Stimulated activated CD8-positive, alpha-beta memory T cell treated with anti-CD3 and anti-CD28 coated beads, Interleukin-4, amount 100 ng/mL, for 48 hours (primary cell): ENCODE data around the gene CYB5R3.
A peak's percentile ranks its signal among the peaks of the same experiment; 100 is the strongest.
"Not testable (repeated sequence)": the region's sequence is repeated elsewhere in the genome, so short reads cannot be mapped to it uniquely, and the experiment has no call there.

Experiments used
- DNase-seq: peaks from one replicate; pipeline ENCODE4 v3.0.0-alpha.2; 2020

The CYB5R3 gene

GRCh38 chr22:42596336-42596735 lies 52.9 kb downstream of the CYB5R3 start:
- DNase-seq: no peak

GRCh38 chr22:42595434-42595833 lies 53.8 kb downstream of the CYB5R3 start:
- no peak for DNase-seq

GRCh38 chr22:42591987-42592386 lies 57.2 kb downstream of the CYB5R3 start:
- DNase-seq: no peak

- DNase-seq: no peak
Observed at GRCh38 chr22:42587588-42588175, 61.5 kb downstream of the CYB5R3 start.

- DNase-seq: no peak
Observed at GRCh38 chr22:42586381-42586780, 62.8 kb downstream of the CYB5R3 start.

GRCh38 chr22:42585096-42585495 lies 64.1 kb downstream of the CYB5R3 start:
- DNase-seq: no peak

- DNase-seq: no peak
Observed at GRCh38 chr22:42584364-42584940, 64.7 kb downstream of the CYB5R3 start.

GRCh38 chr22:42582987-42583386 lies 66.2 kb downstream of the CYB5R3 start:
- no peak for DNase-seq

GRCh38 chr22:42581762-42582716 lies 67.2 kb downstream of the CYB5R3 start:
- DNase-seq: peak; percentile 89

- not testable (repeated sequence) for DNase-seq
Observed at GRCh38 chr22:42581194-42581761, 67.9 kb downstream of the CYB5R3 start.

GRCh38 chr22:42580040-42580439 lies 69.2 kb downstream of the CYB5R3 start:
- not testable (repeated sequence) for DNase-seq

- DNase-seq: no peak
Observed at GRCh38 chr22:42577623-42578240, 71.5 kb downstream of the CYB5R3 start.

GRCh38 chr22:42577141-42577540 lies 72.1 kb downstream of the CYB5R3 start:
- not testable (repeated sequence) for DNase-seq

- DNase-seq: not testable (repeated sequence)
Observed at GRCh38 chr22:42575996-42576574, 73.1 kb downstream of the CYB5R3 start.

GRCh38 chr22:42574468-42574867 lies 74.7 kb downstream of the CYB5R3 start:
- DNase-seq: not testable (repeated sequence)

- not testable (repeated sequence) for DNase-seq
Observed at GRCh38 chr22:42574046-42574445, 75.1 kb downstream of the CYB5R3 start.

GRCh38 chr22:42571068-42571467 lies 78.1 kb downstream of the CYB5R3 start:
- DNase-seq: not testable (repeated sequence)

- not testable (repeated sequence) for DNase-seq
Observed at GRCh38 chr22:42570580-42570979, 78.6 kb downstream of the CYB5R3 start.

GRCh38 chr22:42567950-42568349 lies 81.2 kb downstream of the CYB5R3 start:
- DNase-seq: not testable (repeated sequence)
